Measurements from ENCODE around the gene PRAF2. TPM values are rescaled to one million over a fixed set of nuclear protein-coding genes. Genes with fewer than 3 reads are reported as not detected.

The PRAF2 gene
- total RNA-seq, 1 donor from 2014 or later: 2.6 TPM

DNA sequence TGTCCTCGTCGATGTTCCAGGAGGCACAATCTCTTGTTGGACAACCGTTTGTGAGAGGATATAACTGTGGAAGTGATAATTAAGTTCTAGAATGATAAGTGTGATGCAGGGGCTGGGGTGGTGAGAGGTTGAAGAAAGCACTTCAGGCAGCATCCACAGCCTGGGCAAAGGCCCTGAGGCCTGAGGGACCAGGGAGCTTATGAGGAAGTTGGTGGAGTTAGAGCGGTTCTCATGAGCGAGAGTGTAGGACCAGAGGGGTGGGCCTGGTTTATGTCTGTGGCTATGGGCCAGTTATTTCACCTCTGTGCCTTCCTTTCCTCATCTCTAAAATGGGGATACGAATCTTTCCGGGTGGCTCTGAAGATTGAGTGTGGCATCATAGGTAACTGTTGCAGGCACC lies 12.3 kb downstream of the PRAF2 start:
- FAIRE-seq: no peak
- no peak for DNase-seq (ENCODE audit: low read depth)
- TF ChIP-seq CTCF (IDR thresholded peaks at IDR 0.05; ENCODE audit: insufficient read depth, low read length, severe bottlenecking): no peak
- no peaks in the 10 kb centered on the region for H3K27me3 ChIP-seq (ENCODE audit: control insufficient read depth, insufficient read depth, low read length)
- no peak overlapping the region for H3K4me3 ChIP-seq (ENCODE audit: low read depth, low read length)
- peaks cover 12% of the 10 kb centered on the region for H3K36me3 ChIP-seq (ENCODE audit: control insufficient read depth, insufficient read depth, low read length)

DNA sequence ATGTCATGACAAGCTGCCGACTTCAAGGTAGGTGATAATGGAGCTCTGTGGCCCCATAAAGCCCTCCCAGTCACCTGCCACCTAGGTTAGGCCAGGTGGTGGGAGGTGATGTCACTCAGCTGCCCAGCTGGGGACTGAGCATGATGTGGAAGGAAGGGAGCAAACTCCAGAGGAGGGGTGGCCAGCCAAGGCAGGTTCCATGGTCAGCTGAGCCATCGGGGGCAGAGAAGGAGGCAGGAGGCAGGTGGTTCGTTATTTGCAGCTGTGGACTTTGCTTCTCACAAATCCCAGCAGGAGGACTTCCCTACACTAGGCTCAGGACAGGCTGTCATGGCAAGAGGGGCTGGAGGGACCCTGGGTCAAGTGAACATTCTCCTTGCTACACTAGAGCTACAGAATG lies 12.9 kb downstream of the PRAF2 start:
- no peak for TF ChIP-seq CTCF (IDR thresholded peaks at IDR 0.05; ENCODE audit: insufficient read depth, low read length, severe bottlenecking)
- H3K27me3 ChIP-seq (ENCODE audit: control insufficient read depth, insufficient read depth, low read length): no peaks in the 10 kb centered on the region
- DNase-seq (ENCODE audit: low read depth): no peak
- no peak for FAIRE-seq
- H3K36me3 ChIP-seq (ENCODE audit: control insufficient read depth, insufficient read depth, low read length): peaks cover 11% of the 10 kb centered on the region
- H3K4me3 ChIP-seq (ENCODE audit: low read depth, low read length): no peak overlapping the region

GRCh38 chrX:49059681-49060085 lies 14.1 kb downstream of the PRAF2 start:
- H3K4me3 ChIP-seq (ENCODE audit: low read depth, low read length): peak overlapping the region; percentile 70
- TF ChIP-seq CTCF (IDR thresholded peaks at IDR 0.05; ENCODE audit: insufficient read depth, low read length, severe bottlenecking): no peak
- H3K36me3 ChIP-seq (ENCODE audit: control insufficient read depth, insufficient read depth, low read length): peaks cover 8% of the 10 kb centered on the region
- DNase-seq (ENCODE audit: low read depth) (no peak), FAIRE-seq (no peak)
- H3K27me3 ChIP-seq (ENCODE audit: control insufficient read depth, insufficient read depth, low read length): no peaks in the 10 kb centered on the region

GRCh38 chrX:49059201-49059600 lies 14.6 kb downstream of the PRAF2 start:
- Histone ChIP-seq H3K36me3 (ENCODE audit: control insufficient read depth, insufficient read depth, low read length) (peaks cover 8% of the 10 kb centered on the region), H3K27me3 (ENCODE audit: control insufficient read depth, insufficient read depth, low read length) (no peaks in the 10 kb centered on the region), H3K4me3 (ENCODE audit: low read depth, low read length) (peak overlapping the region; percentile 70)
- FAIRE-seq: no peak
- TF ChIP-seq CTCF (IDR thresholded peaks at IDR 0.05; ENCODE audit: insufficient read depth, low read length, severe bottlenecking): no peak
- DNase-seq (ENCODE audit: low read depth): no peak

DNA sequence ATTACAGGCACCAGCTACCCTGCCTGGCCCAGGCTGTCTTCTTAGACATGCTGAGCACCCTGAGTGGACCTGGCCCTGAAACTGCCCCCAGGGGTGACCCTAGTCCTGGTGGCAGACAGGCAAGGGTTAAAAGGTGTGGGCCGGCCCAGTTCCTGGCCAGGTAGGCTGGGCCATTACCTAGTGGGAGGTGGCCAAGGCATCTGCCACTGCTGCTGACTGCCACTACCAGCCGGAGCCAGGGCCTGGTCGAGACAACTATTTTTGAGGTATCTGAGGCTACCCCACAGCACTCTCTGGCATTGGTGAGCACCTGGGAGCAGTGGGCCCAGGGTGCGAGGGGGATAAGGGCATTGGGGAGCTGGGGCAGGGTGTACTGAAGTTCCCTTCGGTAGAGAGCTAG lies 15.0 kb downstream of the PRAF2 start, which contains the start of gene CCDC120:
TSS of gene CCDC120 (plus strand) at position 206 of the 400 bp plus-strand sequence. CDS start 3,043 bp downstream, outside the sequence.
- H3K27me3 ChIP-seq (ENCODE audit: control insufficient read depth, insufficient read depth, low read length): no peaks in the 10 kb centered on the region
- peaks cover 8% of the 10 kb centered on the region for H3K36me3 ChIP-seq (ENCODE audit: control insufficient read depth, insufficient read depth, low read length)
- TF ChIP-seq CTCF (IDR thresholded peaks at IDR 0.05; ENCODE audit: insufficient read depth, low read length, severe bottlenecking): no peak
- FAIRE-seq (no peak), DNase-seq (ENCODE audit: low read depth) (peak; percentile 32)
- H3K4me3 ChIP-seq (ENCODE audit: low read depth, low read length): peak within 1 kb of the TSS; percentile 70

DNA sequence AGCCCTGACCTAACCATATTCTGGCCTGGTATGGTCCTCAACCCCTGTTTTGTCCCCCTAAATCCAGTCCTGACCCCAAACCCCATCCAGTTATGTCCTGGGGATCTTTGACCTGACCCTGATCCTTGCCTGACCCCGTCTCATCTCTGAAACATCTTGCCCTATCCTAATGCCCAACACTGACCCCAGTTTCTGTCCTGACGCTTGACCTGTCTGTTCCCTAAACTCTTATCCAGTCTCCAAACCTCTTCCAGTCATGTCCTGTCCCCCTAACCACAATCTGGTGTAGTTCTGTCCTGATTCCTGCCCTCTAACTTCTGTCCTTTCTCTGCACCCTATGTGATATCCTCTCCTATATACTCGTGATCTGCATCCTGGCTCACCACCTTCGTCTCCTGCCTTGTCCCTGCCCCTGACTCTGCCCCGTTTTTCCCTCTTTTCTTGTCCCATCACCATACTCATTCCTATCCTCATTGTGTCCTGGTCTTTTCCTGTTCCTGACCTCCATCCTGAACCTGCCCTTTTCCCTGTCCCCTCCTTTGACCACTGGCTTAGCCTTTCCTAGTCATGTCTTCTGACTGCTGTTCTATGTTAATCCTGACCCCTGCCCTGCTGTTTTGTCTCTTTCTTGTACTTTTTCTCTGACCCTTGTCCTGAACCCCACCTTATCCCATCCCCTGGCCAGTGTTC lies 19.6 kb downstream of the PRAF2 start:
- Histone ChIP-seq H3K4me3 (ENCODE audit: low read depth, low read length) (peak overlapping the region; percentile 48), H3K27me3 (ENCODE audit: control insufficient read depth, insufficient read depth, low read length) (no peaks in the 10 kb centered on the region), H3K36me3 (ENCODE audit: control insufficient read depth, insufficient read depth, low read length) (no peaks in the 10 kb centered on the region)
- FAIRE-seq (peak; percentile 36), DNase-seq (ENCODE audit: low read depth) (no peak)
- no peak for TF ChIP-seq CTCF (IDR thresholded peaks at IDR 0.05; ENCODE audit: insufficient read depth, low read length, severe bottlenecking)

Measured in bronchial epithelial cell (primary cell).